Measurements from ENCODE around the gene SEMA4D. TPM values are rescaled to one million over a fixed set of nuclear protein-coding genes. Genes with fewer than 3 reads are reported as not detected.

SEMA4D gene
- total and polyA plus RNA-seq, 2 of the 13 experiments (the other 11 are each of a cell fraction or from before 2014, with no cell fraction given) = 0.13 to 0.16 TPM

DNA sequence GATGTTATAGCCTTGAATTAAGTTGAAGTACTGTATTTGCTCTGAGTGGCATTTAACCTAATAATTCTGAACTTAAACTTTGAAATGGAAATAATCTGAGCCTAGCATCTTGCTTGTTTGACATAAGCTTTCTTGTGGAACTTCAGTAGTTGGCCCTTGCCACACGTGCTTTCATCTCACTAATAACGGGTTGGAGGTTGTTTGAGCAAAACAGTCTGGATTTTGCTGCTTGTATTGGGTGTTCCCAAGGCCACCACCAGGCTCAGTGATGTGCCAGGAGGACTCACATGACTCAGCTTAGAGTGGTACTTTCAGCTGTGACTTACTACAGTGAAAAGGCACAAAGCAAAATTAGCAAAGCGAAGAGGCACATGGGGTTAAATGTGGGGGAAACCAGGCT is 143.9 kb downstream of the SEMA4D start (continued):
- TF ChIP-seq, protein P1, sequence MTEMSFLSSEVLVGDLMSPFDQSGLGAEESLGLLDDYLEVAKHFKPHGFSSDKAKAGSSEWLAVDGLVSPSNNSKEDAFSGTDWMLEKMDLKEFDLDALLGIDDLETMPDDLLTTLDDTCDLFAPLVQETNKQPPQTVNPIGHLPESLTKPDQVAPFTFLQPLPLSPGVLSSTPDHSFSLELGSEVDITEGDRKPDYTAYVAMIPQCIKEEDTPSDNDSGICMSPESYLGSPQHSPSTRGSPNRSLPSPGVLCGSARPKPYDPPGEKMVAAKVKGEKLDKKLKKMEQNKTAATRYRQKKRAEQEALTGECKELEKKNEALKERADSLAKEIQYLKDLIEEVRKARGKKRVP (CRISPR knock-in tag; IDR thresholded peaks at IDR 0.05) = no peak
- TF ChIP-seq PTBP1 (IDR thresholded peaks at IDR 0.05; ENCODE audit: low read depth, low read length, poor library complexity, severe bottlenecking) (no peak), MTF1 (CRISPR knock-in tag; IDR thresholded peaks at IDR 0.05) (no peak), BHLHE40 (IDR thresholded peaks at IDR 0.05; ENCODE audit: low read length) (peak; percentile 55), NFE2 (CRISPR knock-in tag; IDR thresholded peaks at IDR 0.05) (peak; percentile 41; the same call in 1 of the 2 replicates), TCF7L2 (IDR thresholded peaks at IDR 0.05; ENCODE audit: low read depth, low read length) (no peak), HDAC2 (CRISPR knock-in tag; IDR thresholded peaks at IDR 0.05) (no peak), NR1H2 (CRISPR knock-in tag; IDR thresholded peaks at IDR 0.05; ENCODE audit: borderline replicate concordance, low read depth) (no peak), KAT8 (CRISPR knock-in tag; IDR thresholded peaks at IDR 0.05) (no peak), ZNF883 (CRISPR knock-in tag; IDR thresholded peaks at IDR 0.05; ENCODE audit: not compliant biosample characterization) (no peak), THAP11 (CRISPR knock-in tag; IDR thresholded peaks at IDR 0.05) (no peak)
- TF ChIP-seq, protein P2, sequence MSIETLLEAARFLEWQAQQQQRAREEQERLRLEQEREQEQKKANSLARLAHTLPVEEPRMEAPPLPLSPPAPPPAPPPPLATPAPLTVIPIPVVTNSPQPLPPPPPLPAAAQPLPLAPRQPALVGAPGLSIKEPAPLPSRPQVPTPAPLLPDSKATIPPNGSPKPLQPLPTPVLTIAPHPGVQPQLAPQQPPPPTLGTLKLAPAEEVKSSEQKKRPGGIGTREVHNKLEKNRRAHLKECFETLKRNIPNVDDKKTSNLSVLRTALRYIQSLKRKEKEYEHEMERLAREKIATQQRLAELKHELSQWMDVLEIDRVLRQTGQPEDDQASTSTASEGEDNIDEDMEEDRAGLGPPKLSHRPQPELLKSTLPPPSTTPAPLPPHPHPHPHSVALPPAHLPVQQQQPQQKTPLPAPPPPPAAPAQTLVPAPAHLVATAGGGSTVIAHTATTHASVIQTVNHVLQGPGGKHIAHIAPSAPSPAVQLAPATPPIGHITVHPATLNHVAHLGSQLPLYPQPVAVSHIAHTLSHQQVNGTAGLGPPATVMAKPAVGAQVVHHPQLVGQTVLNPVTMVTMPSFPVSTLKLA (IDR thresholded peaks at IDR 0.05) = peak; percentile 43; the same call in 1 of the 2 replicates
- TF ChIP-seq, protein P3, sequence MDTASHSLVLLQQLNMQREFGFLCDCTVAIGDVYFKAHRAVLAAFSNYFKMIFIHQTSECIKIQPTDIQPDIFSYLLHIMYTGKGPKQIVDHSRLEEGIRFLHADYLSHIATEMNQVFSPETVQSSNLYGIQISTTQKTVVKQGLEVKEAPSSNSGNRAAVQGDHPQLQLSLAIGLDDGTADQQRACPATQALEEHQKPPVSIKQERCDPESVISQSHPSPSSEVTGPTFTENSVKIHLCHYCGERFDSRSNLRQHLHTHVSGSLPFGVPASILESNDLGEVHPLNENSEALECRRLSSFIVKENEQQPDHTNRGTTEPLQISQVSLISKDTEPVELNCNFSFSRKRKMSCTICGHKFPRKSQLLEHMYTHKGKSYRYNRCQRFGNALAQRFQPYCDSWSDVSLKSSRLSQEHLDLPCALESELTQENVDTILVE (CRISPR knock-in tag; IDR thresholded peaks at IDR 0.05) = no peak
- TF ChIP-seq, protein P4, sequence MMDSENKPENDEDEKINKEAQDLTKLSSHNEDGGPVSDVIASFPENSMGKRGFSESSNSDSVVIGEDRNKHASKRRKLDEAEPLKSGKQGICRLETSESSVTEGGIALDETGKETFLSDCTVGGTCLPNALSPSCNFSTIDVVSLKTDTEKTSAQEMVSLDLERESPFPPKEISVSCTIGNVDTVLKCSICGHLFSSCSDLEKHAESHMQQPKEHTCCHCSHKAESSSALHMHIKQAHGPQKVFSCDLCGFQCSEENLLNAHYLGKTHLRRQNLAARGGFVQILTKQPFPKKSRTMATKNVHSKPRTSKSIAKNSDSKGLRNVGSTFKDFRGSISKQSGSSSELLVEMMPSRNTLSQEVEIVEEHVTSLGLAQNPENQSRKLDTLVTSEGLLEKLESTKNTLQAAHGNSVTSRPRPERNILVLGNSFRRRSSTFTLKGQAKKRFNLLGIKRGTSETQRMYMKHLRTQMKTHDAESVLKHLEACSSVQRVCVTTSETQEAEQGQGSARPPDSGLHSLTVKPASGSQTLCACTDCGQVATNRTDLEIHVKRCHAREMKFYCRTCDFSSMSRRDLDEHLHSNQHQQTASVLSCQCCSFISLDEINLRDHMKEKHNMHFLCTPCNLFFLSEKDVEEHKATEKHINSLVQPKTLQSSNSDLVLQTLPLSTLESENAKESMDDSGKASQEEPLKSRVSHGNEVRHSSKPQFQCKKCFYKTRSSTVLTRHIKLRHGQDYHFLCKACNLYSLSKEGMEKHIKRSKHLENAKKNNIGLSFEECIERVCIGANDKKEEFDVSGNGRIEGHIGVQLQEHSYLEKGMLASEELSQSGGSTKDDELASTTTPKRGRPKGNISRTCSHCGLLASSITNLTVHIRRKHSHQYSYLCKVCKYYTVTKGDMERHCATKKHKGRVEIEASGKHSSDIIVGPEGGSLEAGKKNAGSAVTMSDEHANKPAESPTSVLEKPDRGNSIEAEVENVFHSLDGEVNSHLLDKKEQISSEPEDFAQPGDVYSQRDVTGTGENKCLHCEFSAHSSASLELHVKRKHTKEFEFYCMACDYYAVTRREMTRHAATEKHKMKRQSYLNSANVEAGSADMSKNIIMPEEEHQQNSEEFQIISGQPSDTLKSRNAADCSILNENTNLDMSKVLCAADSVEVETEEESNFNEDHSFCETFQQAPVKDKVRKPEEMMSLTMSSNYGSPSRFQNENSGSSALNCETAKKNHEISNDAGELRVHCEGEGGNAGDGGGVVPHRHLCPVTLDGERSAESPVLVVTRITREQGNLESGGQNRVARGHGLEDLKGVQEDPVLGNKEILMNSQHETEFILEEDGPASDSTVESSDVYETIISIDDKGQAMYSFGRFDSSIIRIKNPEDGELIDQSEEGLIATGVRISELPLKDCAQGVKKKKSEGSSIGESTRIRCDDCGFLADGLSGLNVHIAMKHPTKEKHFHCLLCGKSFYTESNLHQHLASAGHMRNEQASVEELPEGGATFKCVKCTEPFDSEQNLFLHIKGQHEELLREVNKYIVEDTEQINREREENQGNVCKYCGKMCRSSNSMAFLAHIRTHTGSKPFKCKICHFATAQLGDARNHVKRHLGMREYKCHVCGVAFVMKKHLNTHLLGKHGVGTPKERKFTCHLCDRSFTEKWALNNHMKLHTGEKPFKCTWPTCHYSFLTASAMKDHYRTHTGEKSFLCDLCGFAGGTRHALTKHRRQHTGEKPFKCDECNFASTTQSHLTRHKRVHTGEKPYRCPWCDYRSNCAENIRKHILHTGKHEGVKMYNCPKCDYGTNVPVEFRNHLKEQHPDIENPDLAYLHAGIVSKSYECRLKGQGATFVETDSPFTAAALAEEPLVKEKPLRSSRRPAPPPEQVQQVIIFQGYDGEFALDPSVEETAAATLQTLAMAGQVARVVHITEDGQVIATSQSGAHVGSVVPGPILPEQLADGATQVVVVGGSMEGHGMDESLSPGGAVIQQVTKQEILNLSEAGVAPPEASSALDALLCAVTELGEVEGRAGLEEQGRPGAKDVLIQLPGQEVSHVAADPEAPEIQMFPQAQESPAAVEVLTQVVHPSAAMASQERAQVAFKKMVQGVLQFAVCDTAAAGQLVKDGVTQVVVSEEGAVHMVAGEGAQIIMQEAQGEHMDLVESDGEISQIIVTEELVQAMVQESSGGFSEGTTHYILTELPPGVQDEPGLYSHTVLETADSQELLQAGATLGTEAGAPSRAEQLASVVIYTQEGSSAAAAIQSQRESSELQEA (CRISPR knock-in tag; IDR thresholded peaks at IDR 0.05; ENCODE audit: not compliant biosample characterization) = no peak
- TF ChIP-seq, protein P5, sequence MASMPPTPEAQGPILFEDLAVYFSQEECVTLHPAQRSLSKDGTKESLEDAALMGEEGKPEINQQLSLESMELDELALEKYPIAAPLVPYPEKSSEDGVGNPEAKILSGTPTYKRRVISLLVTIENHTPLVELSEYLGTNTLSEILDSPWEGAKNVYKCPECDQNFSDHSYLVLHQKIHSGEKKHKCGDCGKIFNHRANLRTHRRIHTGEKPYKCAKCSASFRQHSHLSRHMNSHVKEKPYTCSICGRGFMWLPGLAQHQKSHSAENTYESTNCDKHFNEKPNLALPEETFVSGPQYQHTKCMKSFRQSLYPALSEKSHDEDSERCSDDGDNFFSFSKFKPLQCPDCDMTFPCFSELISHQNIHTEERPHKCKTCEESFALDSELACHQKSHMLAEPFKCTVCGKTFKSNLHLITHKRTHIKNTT (CRISPR knock-in tag; IDR thresholded peaks at IDR 0.05) = no peak
